ENCODE data around the gene CLCF1. TPM values are rescaled to one million over a fixed set of nuclear protein-coding genes. Genes with fewer than 3 reads are reported as not detected.

CLCF1 gene
- total RNA-seq, 1 experiment from 2014 or later = 2.1 TPM

GRCh38 chr11:67320691-67321090 is 52.7 kb downstream of the CLCF1 start:
- Histone ChIP-seq H3K4me1 (ENCODE audit: insufficient read depth, low read length) (no peaks in the 10 kb centered on the region), H2BK15ac (ENCODE audit: low read depth, low read length) (no peak overlapping the region), H3K14ac (ENCODE audit: insufficient read depth, low read length) (no peak overlapping the region), H3K27ac (ENCODE audit: insufficient read length, low read depth, low read length) (no peak overlapping the region), H3K79me1 (ENCODE audit: insufficient read depth, low read depth, low read length, poor library complexity, severe bottlenecking) (no peaks in the 10 kb centered on the region), H3K9ac (ENCODE audit: extremely low read depth, insufficient read length, low read length) (no peak overlapping the region), H4K8ac (replicated peaks; ENCODE audit: insufficient read length, low read depth, low read length) (no peak overlapping the region), H2BK5ac (ENCODE audit: insufficient read length, low read length) (no peak overlapping the region), H2BK120ac (ENCODE audit: low read depth, low read length, poor library complexity, severe bottlenecking) (no peak overlapping the region), H2BK20ac (ENCODE audit: low read depth, low read length, poor library complexity, severe bottlenecking) (no peak overlapping the region), H3K79me2 (ENCODE audit: insufficient read depth, low read length) (no peaks in the 10 kb centered on the region), H3K27me3 (ENCODE audit: insufficient read depth, low read length) (peaks cover 11% of the 10 kb centered on the region), H4K20me1 (ENCODE audit: control insufficient read depth, insufficient read depth, insufficient read length) (peaks cover 3% of the 10 kb centered on the region), H3K4ac (ENCODE audit: low read depth, low read length) (no peak overlapping the region), H3K23ac (ENCODE audit: insufficient read length, low read depth, low read length) (no peak overlapping the region), H2BK12ac (ENCODE audit: insufficient read length, low read depth, low read length) (no peak overlapping the region), H4K91ac (ENCODE audit: insufficient read length, low read depth, low read length) (no peak overlapping the region), H2AFZ (ENCODE audit: low read length) (no peak overlapping the region), H3K4me2 (ENCODE audit: insufficient read depth, insufficient read length, low read length) (no peak overlapping the region), H3K23me2 (ENCODE audit: insufficient read length, low read depth, low read length, poor library complexity, severe bottlenecking) (peaks cover 14% of the 10 kb centered on the region), H3K9me3 (ENCODE audit: control insufficient read depth, low read depth, low read length) (no peaks in the 10 kb centered on the region), H2AK5ac (ENCODE audit: insufficient read length, low read length) (no peak overlapping the region), H4K5ac (ENCODE audit: insufficient read length, low read depth, low read length) (no peak overlapping the region), H3T11ph (ENCODE audit: low read length) (no peak overlapping the region), H3K56ac (ENCODE audit: insufficient read length, low read depth, low read length) (no peak overlapping the region), H3K18ac (ENCODE audit: insufficient read length, low read depth, low read length) (no peak overlapping the region)
- no peaks in the 10 kb centered on the region; a peak in 1 of 5 replicates for H3K9me3 Mint-ChIP-seq
- H3K4me1 Mint-ChIP-seq = peaks cover 4 to 6% of the 10 kb centered on the region in 2 experiments
- no peak for DNase-seq
- H3K4me3 Mint-ChIP-seq = no peak overlapping the region
- H3K27ac Mint-ChIP-seq = no peak overlapping the region
- TF ChIP-seq, protein P1, sequence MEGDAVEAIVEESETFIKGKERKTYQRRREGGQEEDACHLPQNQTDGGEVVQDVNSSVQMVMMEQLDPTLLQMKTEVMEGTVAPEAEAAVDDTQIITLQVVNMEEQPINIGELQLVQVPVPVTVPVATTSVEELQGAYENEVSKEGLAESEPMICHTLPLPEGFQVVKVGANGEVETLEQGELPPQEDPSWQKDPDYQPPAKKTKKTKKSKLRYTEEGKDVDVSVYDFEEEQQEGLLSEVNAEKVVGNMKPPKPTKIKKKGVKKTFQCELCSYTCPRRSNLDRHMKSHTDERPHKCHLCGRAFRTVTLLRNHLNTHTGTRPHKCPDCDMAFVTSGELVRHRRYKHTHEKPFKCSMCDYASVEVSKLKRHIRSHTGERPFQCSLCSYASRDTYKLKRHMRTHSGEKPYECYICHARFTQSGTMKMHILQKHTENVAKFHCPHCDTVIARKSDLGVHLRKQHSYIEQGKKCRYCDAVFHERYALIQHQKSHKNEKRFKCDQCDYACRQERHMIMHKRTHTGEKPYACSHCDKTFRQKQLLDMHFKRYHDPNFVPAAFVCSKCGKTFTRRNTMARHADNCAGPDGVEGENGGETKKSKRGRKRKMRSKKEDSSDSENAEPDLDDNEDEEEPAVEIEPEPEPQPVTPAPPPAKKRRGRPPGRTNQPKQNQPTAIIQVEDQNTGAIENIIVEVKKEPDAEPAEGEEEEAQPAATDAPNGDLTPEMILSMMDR (conservative IDR thresholded peaks at IDR 0.05) = no peak
- H3K36me3 Mint-ChIP-seq (ENCODE audit: insufficient read depth in 1 of 3, low read depth in 3 of 3) = no peaks in the 10 kb centered on the region
- peaks cover 35% of the 10 kb centered on the region for H3K27me3 Mint-ChIP-seq (ENCODE audit: low read depth)
- WGBS (ENCODE audit: extremely low coverage, insufficient read length, low lambda C conversion rate) = no CpG with 5 or more reads among the region's 2 CpGs

Measured in H9 (cell line).